CD4-positive, alpha-beta T cell treated with Interleukin-17A for 1 hour (primary cell): ENCODE results near the gene BLOC1S1.

ENCODE experiments used
- DNase-seq: peaks from one replicate; pipeline ENCODE4 v3.0.0-alpha.2; 2020

Gene BLOC1S1

DNA sequence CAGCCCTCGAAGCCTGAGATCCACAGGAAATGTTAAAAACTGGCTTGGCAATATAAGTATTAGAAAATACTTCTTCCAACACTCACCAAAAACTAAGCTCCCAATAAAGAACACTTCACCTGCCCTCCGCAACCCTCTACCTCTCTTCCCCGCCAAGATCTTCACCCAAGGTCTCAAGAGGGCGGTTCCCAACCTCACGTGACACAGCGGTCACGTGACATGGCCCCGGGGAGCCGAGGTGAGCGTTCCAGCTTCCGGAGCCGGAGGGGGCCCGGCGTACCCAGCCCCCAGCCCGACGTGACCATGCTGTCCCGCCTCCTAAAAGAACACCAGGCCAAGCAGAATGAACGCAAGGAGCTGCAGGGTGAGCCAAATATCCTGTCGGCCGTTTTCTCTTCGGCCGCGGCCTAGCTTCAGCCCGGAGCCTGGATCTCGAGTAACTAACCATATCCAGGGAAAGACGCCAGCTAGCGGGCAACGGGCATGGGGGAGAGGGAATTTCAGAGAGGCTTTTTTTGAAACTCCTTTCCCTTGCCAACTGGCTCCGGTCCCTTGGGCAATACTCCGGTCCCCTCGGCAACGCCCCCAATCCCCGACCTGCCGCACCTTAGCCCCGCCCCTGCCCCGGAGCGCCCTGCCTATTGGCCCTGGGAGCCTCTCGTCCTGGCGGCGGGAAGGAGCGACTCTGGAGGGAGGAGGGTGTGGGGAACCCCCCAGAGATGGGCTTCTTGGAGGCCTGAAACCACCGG lies at the start of gene BLOC1S1:
Gene BLOC1S1 (plus strand): TSS at position 214 of the 749 bp plus-strand sequence. CDS start 6 bp downstream, at position 220.
- DNase-seq: peak; percentile 92

DNA sequence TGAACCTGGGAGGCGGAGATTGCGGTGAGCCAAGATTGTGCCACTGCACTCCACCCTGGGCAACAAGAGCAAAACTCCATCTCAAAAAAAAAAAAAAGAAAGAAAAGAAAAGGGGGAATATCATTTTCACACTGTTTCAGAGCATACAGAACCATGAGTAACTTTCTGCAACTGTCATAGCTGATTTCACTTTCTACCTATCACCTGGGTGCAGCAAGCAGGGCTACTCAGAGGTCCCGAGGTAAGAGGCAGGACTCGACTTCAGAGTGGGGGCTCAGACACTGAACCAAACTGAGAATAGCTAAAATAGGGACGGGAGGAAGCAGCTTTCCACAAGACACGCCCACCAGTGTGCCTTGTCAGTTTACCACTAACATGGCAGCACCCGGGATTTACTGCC lies 49.3 kb upstream of the BLOC1S1 start:
- DNase-seq: no peak

DNA sequence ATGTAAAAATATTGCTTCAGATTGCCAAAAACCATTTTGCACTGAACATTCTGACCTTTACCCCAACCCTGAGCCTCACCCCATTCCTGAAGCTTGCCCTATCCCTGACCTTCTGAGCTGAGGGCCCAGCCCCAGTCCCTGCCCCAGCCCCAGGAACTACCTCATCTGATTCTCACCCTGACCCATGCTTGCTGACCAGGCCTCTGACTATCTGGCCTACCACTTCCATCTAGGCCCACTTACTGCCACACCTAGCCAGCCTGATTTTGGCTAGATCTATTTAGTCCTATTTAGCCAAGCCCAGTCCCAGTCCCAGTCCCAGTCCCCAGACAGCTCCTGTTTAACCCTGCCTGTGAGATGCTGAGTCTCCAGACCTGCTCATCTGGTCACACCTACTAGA lies 45.6 kb upstream of the BLOC1S1 start:
- no peak for DNase-seq

DNA sequence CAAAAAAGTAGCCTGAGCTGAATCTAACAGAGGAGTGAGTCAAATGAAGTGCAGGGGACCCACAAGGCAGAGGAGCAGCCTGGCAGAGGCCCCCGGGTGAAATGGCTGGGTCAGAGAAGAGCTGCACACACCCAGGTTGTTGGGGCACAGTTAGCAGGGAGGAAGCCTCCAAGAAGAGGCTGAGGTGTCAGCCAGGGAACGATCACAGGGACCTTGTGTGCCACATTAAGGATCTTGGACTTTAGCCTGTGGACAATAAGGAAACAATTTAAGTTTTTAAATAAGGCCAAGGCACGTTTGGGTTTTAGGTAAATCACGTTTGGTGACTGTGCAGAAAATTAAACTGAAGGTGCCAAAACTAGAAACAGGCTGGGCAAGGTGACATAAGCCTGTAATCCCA lies 44.1 kb upstream of the BLOC1S1 start:
- DNase-seq: no peak

DNA sequence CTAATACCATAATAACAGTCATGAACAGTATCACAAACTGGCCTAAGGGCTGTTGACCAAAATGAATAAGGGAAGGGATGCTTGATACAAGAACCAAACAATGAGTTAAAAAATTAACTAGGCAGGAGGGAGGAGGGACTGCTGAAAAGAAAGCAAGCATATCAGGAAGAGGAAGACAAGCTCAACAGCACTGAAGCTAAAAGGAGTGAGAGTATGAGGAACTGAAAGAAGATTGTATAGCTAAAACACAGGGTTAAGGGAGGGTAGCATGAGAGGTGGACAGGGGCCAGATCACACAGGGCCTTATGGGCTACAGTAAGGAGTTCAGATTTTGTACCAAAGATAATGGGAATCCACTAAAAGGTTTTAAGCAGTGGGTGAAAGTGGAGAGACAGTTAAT lies 42.2 kb upstream of the BLOC1S1 start:
- no peak for DNase-seq

DNA sequence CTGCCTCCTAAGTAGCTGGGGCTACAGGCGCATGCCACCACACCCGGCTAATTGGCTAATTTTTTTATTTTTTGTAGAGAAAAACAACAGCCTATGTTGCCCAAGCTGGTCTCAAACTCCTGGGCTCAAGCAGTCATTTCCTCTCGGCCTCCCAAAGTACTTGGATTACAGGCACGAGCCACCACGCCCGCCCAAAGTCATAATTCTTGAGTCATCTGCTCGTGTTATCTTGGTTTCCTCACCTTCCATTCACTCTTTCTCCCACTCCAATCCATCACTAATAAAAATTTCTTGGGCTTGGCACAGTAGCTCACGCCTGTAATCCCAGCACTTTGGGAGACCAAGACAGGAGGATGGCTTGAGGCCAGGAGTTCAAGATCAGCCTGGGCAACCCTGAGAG lies 40.2 kb upstream of the BLOC1S1 start:
- DNase-seq: no peak

DNA sequence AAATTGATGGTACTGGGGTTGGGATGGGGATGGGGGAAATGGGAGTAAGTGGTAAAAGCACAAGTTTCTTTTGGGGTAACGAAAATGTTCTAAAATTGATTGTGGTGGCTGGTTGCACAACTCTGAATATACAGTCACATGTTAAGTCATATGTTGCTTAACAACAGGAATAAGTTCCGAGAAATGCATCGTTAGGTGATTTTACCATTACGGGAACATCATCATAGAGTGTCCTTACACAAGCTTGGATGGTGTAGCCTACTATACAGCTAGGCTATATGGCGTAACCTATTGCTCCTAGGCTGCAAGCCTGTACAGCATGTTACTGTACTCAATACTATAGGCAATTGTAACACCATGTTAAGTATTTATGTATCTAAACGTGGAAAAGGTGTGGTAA lies 39.1 kb upstream of the BLOC1S1 start:
- no peak for DNase-seq

DNA sequence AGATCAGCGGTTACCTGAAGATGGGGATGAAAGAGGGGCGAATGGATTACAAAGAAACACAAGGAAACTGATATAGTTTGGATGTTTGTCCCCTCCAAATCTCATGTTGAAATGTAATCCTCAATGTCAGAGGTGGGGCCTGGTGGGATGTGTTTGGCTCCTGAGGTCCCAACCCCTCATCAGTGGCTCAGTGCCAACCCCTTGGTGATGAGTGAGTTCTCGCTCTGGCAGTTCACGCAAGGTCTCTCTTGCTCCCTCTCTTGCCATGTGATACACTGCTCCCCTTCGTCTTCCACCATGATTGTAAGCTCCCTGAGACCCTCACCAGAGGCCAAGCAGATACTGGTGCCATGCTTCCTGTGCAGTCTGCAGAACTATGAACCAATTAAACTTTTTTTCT lies 36.2 kb upstream of the BLOC1S1 start:
- DNase-seq: no peak

DNA sequence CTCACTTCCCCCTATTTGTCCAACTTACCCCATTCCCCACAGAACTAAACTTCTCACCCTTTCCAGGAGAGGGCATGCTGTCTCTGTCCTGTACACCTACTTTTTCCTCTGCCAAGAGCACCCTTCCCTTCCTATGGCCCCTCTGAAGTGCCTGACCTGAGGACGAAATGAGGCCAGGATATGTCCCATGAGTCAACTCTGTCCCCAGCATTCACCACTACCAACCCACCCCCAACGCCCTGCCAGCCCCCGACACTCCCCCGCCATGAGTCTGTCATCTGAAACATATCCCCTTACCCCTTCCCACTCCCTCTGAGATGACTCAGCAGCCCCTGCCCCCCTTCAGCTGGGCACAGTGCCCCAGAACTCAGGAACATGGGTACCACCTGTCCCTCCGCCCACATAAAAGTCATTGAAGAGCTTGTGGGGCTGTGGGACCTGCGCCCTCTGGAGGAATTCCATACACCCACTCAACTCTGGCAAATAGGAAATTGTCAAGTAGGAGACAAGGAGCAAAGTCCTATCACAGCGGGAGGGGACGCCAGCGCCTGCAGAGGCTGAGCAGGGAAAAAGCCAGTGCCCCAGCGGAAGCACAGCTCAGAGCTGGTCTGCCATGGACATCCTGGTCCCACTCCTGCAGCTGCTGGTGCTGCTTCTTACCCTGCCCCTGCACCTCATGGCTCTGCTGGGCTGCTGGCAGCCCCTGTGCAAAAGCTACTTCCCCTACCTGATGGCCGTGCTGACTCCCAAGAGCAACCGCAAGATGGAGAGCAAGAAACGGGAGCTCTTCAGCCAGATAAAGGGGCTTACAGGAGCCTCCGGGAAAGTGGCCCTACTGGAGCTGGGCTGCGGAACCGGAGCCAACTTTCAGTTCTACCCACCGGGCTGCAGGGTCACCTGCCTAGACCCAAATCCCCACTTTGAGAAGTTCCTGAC lies 34.4 kb upstream of the BLOC1S1 start:
- no peak for DNase-seq

DNA sequence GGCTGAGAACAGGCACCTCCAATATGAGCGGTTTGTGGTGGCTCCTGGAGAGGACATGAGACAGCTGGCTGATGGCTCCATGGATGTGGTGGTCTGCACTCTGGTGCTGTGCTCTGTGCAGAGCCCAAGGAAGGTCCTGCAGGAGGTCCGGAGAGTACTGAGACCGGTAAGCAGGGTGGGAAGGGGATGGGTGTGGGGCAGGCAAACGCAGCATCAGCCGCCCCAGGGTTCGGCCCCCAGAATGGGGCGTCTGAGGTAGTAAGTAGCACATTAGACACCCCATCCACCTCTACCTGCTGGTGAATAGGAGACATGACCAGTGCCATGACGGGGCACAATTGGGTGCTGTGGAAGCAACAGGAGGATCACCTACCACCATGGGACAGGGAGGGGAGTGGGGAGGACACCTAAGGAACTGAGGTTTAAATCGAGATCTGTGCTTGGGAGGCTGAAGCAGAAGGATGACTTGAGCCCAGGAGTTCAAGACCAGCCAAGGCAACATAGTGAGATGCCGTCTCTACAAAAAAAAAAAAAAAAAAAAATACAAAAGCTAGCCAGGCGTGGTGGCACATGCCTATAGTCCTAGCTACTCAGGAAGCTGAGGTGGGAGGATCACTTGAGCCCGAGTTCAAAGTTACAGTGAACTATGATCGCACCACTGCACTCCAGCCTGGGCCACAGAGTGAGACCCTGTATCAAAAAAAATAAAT lies 33.6 kb upstream of the BLOC1S1 start:
- DNase-seq: no peak

DNA sequence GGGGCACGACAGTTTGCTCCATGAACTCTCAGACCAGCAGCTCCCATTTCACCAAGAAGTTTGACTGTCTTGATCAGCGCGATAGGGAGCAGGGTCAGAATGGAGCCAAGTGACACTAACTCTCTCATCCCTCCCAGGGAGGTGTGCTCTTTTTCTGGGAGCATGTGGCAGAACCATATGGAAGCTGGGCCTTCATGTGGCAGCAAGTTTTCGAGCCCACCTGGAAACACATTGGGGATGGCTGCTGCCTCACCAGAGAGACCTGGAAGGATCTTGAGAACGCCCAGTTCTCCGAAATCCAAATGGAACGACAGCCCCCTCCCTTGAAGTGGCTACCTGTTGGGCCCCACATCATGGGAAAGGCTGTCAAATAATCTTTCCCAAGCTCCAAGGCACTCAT lies 32.2 kb upstream of the BLOC1S1 start:
- no peak for DNase-seq

DNA sequence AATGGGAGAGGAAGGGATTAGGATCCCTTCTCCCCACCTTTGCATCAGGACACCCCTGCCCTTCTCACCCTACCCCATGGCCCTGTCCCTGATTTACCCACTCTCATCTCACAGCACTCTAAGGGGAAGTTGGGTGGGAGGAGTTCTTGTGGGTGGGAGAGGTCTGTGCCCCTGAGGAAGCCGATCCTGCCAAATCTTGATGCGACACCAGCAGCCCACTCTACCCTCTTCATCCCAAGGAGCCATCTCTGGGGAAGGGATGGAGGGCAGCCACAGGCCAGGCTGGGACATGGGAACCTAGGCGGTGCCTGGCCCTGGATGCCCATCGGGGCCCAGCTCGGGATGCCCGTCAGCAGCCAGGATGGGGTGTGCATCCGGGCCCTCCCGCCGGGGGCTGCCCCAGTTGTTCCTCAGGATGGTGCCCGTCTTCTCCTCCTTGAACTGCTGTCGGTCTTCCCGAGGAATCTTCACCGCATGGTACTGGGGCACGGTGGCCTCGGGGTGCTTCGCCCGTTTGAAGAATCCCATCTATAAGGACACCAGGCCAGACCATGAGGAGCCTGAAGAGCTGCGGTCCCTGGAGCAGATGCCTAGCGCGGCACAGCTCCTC lies 31.0 kb upstream of the BLOC1S1 start:
- DNase-seq: no peak

DNA sequence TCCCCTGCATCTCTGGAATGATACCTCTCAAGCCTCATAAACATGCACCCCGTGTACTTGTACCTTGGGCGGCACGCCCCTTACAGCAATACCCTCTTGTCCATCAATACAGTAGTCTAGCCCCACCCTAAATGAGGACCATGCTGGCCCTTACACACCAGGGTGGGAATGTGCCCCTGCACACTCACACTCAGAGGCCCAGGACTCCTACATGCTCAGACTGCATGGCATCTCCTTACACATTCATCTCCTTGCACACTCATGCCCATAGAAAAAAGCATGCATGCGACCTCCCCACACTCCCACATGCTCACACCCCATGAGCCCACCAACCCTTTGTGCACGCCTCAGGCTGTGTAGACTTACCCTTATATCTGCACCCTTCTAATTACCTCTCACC lies 30.2 kb upstream of the BLOC1S1 start:
- DNase-seq: no peak

DNA sequence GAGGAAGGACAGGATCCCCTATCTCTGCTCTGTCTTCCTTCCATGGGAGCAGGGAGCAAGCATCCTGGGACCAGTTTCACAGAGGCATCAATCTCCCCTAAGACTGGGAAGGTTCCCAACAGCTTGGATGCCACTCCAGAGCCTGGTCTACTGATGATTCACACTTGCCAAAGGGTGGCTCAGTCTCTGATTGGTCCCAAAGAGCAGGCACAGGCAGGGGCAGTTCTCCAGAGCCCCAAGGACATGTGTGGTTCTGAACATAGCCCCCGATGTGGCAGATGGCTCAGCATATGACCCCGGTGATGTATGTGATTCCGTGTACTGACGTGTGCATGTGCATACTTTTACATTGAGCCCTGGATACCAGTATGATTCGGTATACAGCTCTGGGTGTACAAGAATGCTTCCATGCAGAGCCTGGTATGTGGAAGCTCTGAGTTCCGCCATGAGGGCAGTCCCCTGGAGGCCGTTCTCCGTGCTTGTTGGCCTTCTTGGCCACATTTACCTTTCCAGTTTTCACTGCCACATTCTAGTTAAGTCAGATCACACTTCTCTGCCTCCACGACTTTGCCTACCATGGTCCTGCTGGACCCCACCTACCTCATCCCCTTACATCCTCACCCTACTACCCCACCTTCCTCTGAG lies 29.4 kb upstream of the BLOC1S1 start:
- no peak for DNase-seq

DNA sequence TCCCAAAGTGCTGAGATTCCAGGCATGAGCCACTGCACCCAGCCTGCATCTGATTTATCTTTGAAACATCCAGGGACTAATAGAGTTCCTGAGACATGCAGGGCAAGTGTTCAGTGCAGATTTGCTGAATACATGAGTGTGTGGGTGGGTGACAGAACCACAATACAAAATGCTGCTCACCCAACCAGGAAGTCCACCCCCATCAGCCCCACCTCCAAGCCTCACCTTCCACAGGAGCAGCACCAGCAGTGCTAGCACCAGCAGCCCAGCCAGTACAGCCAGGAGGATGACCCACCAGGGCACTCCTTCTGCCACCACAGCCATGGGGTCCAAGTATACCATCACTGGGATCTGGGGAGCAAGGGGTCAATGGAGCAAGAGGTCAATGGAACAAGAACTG lies 28.1 kb upstream of the BLOC1S1 start:
- no peak for DNase-seq

DNA sequence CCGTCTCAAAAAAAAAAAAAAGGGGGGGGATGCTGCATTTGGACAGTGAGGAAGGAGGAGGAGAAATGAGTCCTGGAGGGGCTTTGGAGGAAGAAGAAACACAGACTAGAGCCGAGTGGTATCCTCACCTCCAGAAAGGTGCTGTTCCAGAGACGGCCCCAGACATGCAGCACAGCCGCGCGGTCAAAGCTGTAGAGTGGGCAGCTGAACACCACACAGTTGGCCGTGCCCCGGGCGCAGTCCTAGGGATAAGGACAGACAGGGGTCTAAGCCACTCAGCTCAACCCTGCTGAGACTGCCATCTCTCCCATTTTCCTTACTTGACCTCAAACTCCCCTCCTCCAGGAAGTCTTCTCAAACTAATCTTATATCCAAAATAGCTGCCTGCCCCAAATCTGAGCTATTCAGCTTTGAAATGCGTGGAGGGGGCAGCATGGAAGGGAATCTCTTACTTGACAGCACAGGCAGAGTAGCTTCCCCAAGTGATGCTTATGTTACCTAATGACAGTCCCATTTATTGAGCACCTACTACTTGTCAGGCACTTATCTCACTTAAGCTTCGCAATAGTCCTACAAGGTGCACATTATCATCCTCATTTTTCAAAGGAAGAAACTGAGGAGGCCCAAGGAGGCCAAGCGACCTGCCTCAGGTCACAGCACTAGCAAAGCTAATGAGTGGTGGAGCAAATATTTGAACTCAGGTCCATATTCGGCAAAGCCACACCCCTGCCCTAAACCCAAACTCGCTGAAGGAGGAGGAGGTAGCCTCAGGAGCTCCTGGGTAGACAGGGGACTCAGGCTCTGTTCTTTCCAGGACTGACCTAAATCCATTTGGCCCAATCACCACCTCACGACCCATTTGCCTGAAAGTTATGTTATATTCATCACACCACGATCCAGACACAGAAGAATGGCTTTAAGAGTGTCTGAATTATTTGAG lies 26.9 kb upstream of the BLOC1S1 start:
- DNase-seq: no peak

DNA sequence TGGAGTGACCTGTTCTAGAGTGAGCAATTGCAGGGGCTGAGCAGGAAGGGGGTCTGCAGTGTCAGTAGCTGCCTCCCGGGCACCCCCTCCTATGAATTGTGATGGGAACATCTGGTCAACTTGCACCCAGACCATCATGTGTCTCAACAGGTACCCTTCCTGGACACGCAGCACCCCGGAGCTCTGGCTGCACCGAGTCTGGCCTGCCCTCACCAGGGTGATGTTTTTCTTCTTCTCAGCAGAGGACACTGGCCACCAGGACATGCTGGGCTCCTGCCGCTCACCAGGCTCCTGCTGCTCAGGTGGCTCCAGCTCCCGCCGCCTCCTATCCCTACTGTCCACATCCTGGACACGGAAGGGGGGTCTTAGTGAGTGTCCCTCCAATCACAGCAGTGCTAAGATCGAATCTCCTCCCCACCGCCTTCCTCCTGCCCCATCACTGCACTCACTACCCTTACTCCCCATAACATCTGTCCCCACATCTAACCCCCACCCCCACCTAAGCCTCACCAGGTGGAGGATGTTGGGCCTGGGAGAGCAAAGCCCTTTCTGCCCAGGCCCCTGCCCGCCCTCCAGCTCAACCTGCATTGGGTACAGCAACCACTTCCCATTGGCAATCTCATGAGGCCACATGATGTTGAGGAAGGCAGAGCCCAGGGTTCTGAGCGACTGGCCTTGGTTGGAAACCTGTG lies 23.1 kb upstream of the BLOC1S1 start:
- no peak for DNase-seq

DNA sequence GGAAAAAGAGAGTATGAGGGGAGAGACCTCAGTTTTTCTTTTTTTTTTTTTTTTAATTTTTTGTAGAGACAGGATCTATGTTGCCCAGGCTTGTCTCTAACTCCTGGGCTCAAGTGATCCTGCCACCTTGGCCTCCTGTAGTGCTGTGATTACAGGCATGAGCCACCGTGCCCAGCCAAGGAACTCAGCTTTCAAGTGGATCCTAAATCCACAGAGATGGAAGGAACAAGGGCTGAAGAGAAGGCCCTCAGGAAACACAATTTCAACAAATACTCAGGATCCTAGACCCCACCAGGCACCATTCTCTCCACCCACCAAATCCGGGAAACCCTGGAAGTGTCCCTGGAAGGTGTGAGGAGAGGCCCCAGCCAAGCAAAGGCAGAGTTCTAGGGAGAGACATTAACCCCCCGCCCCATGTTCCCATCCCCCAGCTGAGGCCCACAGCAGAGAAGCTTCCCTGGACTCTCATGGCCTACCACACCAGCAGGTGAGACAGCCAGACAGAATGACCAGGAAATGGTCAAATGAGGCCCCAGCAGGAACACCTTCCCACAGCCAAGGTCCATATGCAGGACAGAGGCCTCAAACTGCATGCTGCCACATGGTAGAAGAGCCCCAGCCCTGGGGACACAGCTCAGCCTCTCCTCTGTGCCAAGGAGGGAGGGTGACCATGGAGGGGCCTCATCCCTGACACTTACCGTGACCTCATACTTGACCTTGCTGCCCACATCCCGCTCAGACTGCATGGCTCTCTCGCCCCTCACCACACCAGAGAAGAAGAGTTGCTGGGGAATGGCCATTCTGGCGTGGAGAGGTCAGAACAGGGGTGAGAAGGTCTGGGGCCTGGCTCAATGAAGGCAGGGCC lies 22.3 kb upstream of the BLOC1S1 start:
- DNase-seq: no peak

DNA sequence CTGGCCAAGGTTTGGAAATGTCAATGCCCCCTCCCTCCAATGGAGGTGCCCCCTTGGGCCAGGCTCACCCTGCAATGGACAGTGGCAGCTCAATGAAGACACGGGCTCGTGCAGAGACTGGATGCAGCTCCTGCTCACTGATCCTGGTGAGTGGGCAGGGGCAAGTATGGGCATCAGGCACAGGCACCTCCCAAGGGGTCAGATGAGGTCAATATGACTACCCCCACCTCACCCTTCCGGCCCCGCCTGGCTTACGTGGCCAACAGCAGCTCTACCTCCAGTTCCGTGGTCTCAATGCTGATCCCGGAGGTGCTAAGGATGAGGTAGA lies 21.7 kb upstream of the BLOC1S1 start:
- DNase-seq: no peak

DNA sequence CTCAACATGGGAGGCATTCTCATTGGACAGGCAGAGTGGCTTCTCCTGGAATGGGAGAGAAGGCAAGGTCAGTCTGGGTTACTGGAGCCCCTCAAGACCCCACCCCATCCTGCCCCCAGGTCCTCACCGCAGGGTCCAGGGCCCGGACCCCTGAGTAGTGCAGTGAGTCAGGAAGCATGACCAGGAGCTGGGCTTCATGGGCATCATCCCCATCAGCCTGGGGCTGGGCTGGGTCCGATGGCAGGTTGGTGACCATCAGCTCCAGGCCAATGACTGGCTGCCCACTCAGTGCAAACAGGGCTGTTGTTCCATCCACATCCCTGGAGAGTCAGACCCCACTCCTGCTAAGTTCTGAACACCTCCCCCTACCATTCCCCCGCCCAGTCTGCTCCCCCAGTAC lies 21.2 kb upstream of the BLOC1S1 start:
- no peak for DNase-seq
